ENCODE results near the gene ZMYM4.

DNA sequence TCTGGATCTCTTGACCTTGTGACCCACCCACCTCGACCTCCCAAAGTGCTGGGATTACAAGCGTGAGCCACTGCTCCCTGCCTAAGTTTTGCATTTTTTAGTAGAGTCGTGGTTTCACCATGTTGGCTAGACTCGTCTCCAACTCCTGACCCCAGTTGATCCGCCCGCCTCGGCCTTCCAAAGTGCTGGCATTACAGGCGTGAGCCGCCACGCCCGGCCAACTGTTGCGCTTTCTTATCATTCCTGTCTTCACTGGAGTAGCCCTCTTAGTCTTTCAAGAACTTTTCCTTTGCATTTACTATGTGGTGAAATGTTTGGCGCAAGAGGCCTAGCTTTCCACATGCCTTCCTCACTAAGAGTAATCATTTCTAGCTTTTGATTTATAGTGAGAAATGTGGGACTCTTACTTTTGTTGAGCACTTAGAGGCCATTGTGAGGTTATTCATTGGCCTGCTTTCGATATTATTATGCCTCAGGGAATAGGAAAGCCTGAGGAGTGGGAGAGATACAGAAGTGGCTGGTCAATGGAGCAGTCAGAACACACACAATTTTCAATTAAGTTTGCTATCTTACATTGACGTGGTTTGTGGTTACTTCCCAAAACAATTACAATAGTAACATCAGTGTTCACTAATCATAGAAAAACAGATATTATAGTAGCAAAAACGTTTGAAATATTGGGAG, 111.0 kb downstream of the ZMYM4 start:
- TF ChIP-seq, protein P1, sequence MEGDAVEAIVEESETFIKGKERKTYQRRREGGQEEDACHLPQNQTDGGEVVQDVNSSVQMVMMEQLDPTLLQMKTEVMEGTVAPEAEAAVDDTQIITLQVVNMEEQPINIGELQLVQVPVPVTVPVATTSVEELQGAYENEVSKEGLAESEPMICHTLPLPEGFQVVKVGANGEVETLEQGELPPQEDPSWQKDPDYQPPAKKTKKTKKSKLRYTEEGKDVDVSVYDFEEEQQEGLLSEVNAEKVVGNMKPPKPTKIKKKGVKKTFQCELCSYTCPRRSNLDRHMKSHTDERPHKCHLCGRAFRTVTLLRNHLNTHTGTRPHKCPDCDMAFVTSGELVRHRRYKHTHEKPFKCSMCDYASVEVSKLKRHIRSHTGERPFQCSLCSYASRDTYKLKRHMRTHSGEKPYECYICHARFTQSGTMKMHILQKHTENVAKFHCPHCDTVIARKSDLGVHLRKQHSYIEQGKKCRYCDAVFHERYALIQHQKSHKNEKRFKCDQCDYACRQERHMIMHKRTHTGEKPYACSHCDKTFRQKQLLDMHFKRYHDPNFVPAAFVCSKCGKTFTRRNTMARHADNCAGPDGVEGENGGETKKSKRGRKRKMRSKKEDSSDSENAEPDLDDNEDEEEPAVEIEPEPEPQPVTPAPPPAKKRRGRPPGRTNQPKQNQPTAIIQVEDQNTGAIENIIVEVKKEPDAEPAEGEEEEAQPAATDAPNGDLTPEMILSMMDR (optimal IDR thresholded peaks at IDR 0.05 in 1 of 3, IDR thresholded peaks at IDR 0.05 in 1 of 3, conservative IDR thresholded peaks at IDR 0.05 in 1 of 3; ENCODE audit: extremely low read depth in 1 of 3, insufficient read depth in 2 of 3, low read length in 3 of 3), result no peak
- no peak for TF ChIP-seq EZH2 (IDR thresholded peaks at IDR 0.05; ENCODE audit: low read length)
